Measurements from ENCODE around the gene DARS1. TPM values are rescaled to one million over a fixed set of nuclear protein-coding genes. Genes with fewer than 3 reads are reported as not detected.

Gene DARS1
- total RNA-seq, 2 experiments from 2014 or later = 139 to 148 TPM

DNA sequence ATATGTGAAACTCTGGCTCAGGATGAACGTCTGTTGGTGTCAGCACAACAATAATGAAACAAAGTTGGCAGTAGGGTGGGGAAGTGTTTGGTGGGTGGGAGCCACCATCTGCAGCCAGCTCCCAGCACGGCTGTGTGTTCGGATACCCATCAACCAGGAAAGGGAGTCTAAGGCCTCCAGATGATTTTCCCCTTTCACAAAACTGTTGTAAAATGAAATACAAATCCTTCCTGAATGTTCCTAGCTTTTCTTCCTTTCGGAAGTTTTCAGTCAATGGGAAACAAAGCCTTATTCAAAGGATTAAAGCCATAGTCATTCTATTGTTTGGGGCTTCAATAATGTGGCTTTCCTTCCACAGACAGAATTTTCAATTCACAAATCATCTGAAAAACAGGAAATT is 14.5 kb upstream of the DARS1 start:
- DNase-seq (no peak), ATAC-seq (no peak)
- H3K36me3 Mint-ChIP-seq (ENCODE audit: low read depth) = peaks cover 29% of the 10 kb centered on the region
- ChIA-PET POLR2A (no interaction called here), CTCF (interaction anchor here (1.0 kb wide), 1 partner anchor 12 kb away, joined by 3 read pairs; no protein-coding TSS in a partner anchor)
- no peaks in the 10 kb centered on the region for H3K27me3 Mint-ChIP-seq (ENCODE audit: low read depth)
- H3K9me3 Mint-ChIP-seq (ENCODE audit: insufficient read depth) = peaks cover 4% of the 10 kb centered on the region
- H3K4me1 Mint-ChIP-seq (ENCODE audit: low read depth) = peaks cover 44% of the 10 kb centered on the region
- H3K27ac Mint-ChIP-seq = no peak overlapping the region
- H3K4me3 Mint-ChIP-seq = no peak overlapping the region

DNA sequence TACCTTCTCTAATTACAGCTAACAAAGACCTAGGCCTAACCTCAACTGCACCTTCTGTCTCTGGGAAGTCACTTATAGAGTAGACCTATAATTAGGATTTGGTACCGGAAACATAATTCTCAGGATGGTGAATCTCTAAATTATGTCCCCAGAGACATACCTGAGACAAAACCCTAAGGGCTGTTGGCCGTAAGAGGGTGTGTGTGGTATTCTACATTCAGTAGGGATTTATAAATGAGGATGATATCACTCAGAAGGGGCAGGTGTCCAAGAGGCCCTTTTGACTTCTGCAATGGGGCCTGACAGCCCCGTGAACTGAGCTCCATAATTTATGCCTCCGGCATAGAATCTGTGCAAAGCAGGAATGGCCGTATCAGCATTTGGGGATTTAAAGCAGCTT is 13.5 kb upstream of the DARS1 start:
- no peaks in the 10 kb centered on the region for H3K27me3 Mint-ChIP-seq (ENCODE audit: low read depth)
- peaks cover 24% of the 10 kb centered on the region for H3K36me3 Mint-ChIP-seq (ENCODE audit: low read depth)
- ChIA-PET CTCF (interaction anchor here (1.0 kb wide), 2 partner anchors 11 to 383 kb away, joined by 3 read pairs; no protein-coding TSS in a partner anchor), POLR2A (interaction anchor here (0.6 to 0.7 kb wide), 3 partner anchors 50 to 129 kb away, joined by 3 to 5 read pairs (median 3); no protein-coding TSS in a partner anchor)
- no peak for DNase-seq
- H3K4me1 Mint-ChIP-seq (ENCODE audit: low read depth) = peaks cover 37% of the 10 kb centered on the region
- no peak overlapping the region for H3K27ac Mint-ChIP-seq
- H3K4me3 Mint-ChIP-seq = no peak overlapping the region
- ATAC-seq = no peak
- H3K9me3 Mint-ChIP-seq (ENCODE audit: insufficient read depth) = peaks cover 4% of the 10 kb centered on the region

DNA sequence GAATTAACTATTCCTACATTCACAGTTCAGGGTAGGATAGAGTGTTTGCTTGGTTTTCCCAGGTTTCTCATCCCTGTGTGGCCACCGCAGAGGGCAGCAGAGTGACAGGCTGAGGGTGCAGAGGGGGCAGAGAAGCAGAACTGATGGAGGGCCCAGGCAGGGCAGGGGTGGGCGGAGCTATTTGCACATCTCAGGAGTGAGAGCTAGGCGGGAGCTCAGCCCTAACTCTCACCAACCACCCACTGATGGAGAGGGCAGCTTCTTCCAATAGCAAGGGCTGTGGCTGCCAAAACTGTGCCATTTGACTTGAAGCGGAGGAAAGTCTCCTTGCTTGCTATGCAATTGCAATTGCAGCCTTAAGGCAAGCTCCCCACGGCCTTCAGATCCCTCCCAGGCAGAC is 12.0 kb upstream of the DARS1 start:
- ATAC-seq (peak; percentile 75), DNase-seq (no peak)
- POLR2A ChIA-PET = interaction anchor here (0.7 to 1.8 kb wide), 6 partner anchors 8 to 284 kb away, joined by 3 to 7 read pairs (median 3); partner anchors contain the start of gene DARS1

DNA sequence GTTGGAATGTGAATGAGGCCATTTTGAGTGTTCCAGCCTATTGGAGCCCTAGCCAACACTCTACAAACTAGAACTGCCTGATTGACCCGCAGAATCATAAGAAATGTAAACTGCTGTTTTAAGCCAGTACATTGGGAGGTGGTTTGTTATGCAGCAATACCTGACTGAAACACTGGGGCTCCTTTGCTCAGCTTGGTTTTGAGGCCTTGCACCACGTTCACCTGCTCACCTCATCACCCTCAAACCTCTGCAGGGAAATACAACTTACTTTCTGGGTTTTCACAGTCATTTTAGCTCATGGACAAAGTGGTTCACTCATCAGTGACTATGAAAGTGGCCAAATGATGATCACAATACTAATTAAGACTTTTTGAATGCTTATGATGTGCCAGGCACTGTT is 10.9 kb upstream of the DARS1 start:
- no peak overlapping the region for H3K4me3 Mint-ChIP-seq
- no peak for DNase-seq
- no peaks in the 10 kb centered on the region for H3K9me3 Mint-ChIP-seq (ENCODE audit: insufficient read depth)
- peaks cover 18% of the 10 kb centered on the region for H3K36me3 Mint-ChIP-seq (ENCODE audit: low read depth)
- no peak overlapping the region for H3K27ac Mint-ChIP-seq
- H3K27me3 Mint-ChIP-seq (ENCODE audit: low read depth) = no peaks in the 10 kb centered on the region
- ChIA-PET POLR2A (interaction anchor here (1.8 kb wide), 1 partner anchor 60 kb away, joined by 6 read pairs; no protein-coding TSS in a partner anchor), CTCF (interaction anchor here (0.7 to 1.9 kb wide), 7 partner anchors 8 to 381 kb away, joined by 3 to 11 read pairs (median 4); partner anchors contain the start of gene DARS1)
- peaks cover 31% of the 10 kb centered on the region for H3K4me1 Mint-ChIP-seq (ENCODE audit: low read depth)
- no peak for ATAC-seq

More for the DNA sequence above, 12.0 kb upstream of the DARS1 start:
- H3K27me3 Mint-ChIP-seq (ENCODE audit: low read depth) = no peaks in the 10 kb centered on the region
- peaks cover 22% of the 10 kb centered on the region for H3K36me3 Mint-ChIP-seq (ENCODE audit: low read depth)
- CTCF ChIA-PET = interaction anchor here (1.0 to 1.9 kb wide), 8 partner anchors 9 to 388 kb away, joined by 3 to 11 read pairs (median 4); partner anchors contain the start of gene DARS1
- H3K9me3 Mint-ChIP-seq (ENCODE audit: insufficient read depth) = no peaks in the 10 kb centered on the region
- H3K27ac Mint-ChIP-seq = no peak overlapping the region
- peaks cover 34% of the 10 kb centered on the region for H3K4me1 Mint-ChIP-seq (ENCODE audit: low read depth)
- H3K4me3 Mint-ChIP-seq = no peak overlapping the region

DNA sequence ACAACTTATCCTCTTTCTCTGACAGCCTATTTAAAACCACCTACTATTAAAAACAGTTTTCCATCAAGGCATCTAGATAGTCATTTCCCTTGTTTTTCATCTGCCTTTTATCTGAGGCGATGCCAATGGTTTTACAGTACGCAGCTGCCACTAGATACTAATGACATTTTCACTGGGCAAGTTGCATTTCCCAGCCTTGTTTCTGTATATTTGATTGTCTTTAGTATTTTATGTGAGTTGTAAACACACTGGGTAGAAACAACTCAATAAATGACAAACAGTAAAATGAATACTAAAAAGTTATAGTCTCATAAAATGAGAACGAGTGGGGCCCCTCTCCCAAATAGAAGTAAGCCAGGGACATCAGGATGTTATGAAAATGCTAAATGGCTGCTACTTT is 8.9 kb upstream of the DARS1 start:
- Mint-ChIP-seq H3K9me3 (ENCODE audit: insufficient read depth) (no peaks in the 10 kb centered on the region), H3K4me1 (ENCODE audit: low read depth) (peaks cover 15% of the 10 kb centered on the region), H3K27me3 (ENCODE audit: low read depth) (no peaks in the 10 kb centered on the region), H3K27ac (no peak overlapping the region), H3K36me3 (ENCODE audit: low read depth) (peaks cover 14% of the 10 kb centered on the region), H3K4me3 (no peak overlapping the region)
- ATAC-seq (no peak), DNase-seq (no peak)
- ChIA-PET CTCF (interaction anchor here (1.2 kb wide), 1 partner anchor 58 kb away, joined by 3 read pairs; no protein-coding TSS in a partner anchor), POLR2A (interaction anchor here (0.9 kb wide), 1 partner anchor 58 kb away, joined by 3 read pairs; no protein-coding TSS in a partner anchor)

DNA sequence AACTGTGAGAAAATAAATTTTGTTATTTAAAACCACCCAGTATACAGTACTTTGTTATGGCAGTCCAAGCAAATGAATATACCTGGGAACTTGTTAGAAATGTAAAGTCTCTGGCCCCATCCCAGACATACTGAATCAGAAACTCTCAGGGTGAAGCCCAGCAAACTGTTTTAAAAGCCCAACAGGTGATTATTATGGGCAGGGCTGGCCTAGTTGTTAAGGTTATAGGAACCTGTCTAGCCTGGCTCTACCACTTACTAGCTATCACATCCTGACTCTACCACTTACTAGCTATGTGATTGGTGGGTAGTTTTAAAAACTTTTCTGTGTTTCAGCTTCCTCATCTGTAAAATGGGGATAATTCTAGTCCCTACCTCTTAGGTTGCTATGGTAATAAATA is 8.0 kb upstream of the DARS1 start:
- no peak overlapping the region for H3K4me3 Mint-ChIP-seq
- peaks cover 14% of the 10 kb centered on the region for H3K4me1 Mint-ChIP-seq (ENCODE audit: low read depth)
- ATAC-seq (no peak), DNase-seq (peak; percentile 12)
- ChIA-PET CTCF (interaction anchor here (1.2 kb wide), 1 partner anchor 57 kb away, joined by 3 read pairs; no protein-coding TSS in a partner anchor), POLR2A (no interaction called here)
- H3K27me3 Mint-ChIP-seq (ENCODE audit: low read depth) = no peaks in the 10 kb centered on the region
- no peak overlapping the region for H3K27ac Mint-ChIP-seq
- H3K9me3 Mint-ChIP-seq (ENCODE audit: insufficient read depth) = no peaks in the 10 kb centered on the region
- H3K36me3 Mint-ChIP-seq (ENCODE audit: low read depth) = peaks cover 17% of the 10 kb centered on the region

DNA sequence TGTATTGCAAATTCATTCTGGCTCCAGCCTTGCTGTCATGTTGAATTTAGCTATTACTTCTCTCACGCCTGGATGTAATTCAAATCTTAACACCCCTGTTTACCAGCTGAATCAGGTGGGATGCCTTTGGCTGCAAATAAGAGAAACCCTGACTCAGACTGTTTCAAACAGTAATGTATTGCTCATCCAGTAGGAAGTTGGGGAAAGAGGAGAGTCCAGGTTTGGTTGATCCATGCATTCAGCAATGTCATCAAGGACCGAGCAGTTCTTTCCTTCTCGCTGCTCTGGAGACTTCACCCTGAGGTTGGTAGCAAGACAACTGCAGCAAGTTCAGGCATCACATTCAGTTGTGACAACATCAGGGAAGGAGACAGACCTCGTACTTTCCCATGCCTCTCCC is 6.4 kb upstream of the DARS1 start:
- no peak for DNase-seq
- no peaks in the 10 kb centered on the region for H3K27me3 Mint-ChIP-seq (ENCODE audit: low read depth)
- H3K4me1 Mint-ChIP-seq (ENCODE audit: low read depth) = peaks cover 7% of the 10 kb centered on the region
- ATAC-seq = no peak
- H3K4me3 Mint-ChIP-seq = no peak overlapping the region
- peaks cover 17% of the 10 kb centered on the region for H3K36me3 Mint-ChIP-seq (ENCODE audit: low read depth)
- ChIA-PET CTCF (interaction anchor here (0.8 kb wide), 1 partner anchor 116 kb away, joined by 3 read pairs; no protein-coding TSS in a partner anchor), POLR2A (no interaction called here)
- no peaks in the 10 kb centered on the region for H3K9me3 Mint-ChIP-seq (ENCODE audit: insufficient read depth)
- H3K27ac Mint-ChIP-seq = no peak overlapping the region

DNA sequence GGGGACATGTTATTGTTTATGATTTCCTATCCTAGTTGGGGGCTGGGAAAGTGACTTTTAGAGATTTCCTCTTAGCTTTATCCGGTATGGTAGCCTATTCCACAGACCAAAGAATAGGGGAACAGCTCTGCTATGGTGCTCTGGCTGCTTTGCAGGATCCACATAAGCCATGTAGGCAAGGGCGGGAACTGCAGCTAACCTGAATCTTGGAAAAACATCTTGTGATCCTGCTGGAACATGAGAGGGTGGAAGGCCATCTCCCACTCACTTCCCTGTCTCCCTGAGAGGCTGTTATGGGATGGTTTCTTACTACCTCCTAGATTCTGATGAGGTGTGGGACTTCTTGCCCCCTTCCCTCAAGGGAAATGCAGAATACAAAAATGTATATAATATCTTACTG is 2.0 kb upstream of the DARS1 start:
- ChIA-PET POLR2A (interaction anchor here (2.3 to 2.7 kb wide), 2 partner anchors 10 to 17 kb away, joined by 7 read pairs; no protein-coding TSS in a partner anchor), CTCF (no interaction called here)
- no peaks in the 10 kb centered on the region for H3K27me3 Mint-ChIP-seq (ENCODE audit: low read depth)
- no peak overlapping the region for H3K4me3 Mint-ChIP-seq
- DNase-seq (no peak), ATAC-seq (no peak)
- H3K9me3 Mint-ChIP-seq (ENCODE audit: insufficient read depth) = no peaks in the 10 kb centered on the region
- H3K27ac Mint-ChIP-seq = no peak overlapping the region
- peaks cover 35% of the 10 kb centered on the region for H3K4me1 Mint-ChIP-seq (ENCODE audit: low read depth)
- peaks cover 34% of the 10 kb centered on the region for H3K36me3 Mint-ChIP-seq (ENCODE audit: low read depth)

DNA sequence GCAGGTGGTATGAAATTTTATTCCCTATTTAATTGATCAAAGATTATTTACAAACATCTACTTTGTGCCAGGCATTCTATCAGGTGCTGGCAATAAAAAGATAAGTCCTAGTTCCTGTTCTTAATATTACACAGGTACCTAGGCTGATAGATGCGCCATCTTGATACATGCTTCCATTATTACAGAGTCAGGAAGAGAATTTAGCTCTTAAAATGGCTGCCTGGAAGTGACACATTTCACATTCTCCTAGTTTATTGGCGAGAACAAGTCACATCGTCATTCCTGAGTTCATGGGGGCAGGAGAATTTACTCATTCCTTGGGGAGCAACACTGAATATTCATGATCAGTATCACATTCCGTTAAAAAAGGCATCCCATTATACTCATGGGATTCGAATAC is 1.1 kb upstream of the DARS1 start:
- ChIA-PET CTCF (interaction anchor here (1.2 to 1.6 kb wide), 7 partner anchors 10 to 73 kb away, joined by 3 to 8 read pairs (median 4); no protein-coding TSS in a partner anchor), POLR2A (interaction anchor here (0.8 to 2.7 kb wide), 12 partner anchors 11 to 150 kb away, joined by 3 to 18 read pairs (median 6); no protein-coding TSS in a partner anchor)
- Mint-ChIP-seq H3K4me1 (ENCODE audit: low read depth) (peaks cover 44% of the 10 kb centered on the region), H3K36me3 (ENCODE audit: low read depth) (peaks cover 39% of the 10 kb centered on the region), H3K9me3 (ENCODE audit: insufficient read depth) (no peaks in the 10 kb centered on the region), H3K27me3 (ENCODE audit: low read depth) (no peaks in the 10 kb centered on the region), H3K27ac (peak overlapping the region; percentile 98), H3K4me3 (peak overlapping the region; percentile 89)
- DNase-seq (no peak), ATAC-seq (no peak)

DNA sequence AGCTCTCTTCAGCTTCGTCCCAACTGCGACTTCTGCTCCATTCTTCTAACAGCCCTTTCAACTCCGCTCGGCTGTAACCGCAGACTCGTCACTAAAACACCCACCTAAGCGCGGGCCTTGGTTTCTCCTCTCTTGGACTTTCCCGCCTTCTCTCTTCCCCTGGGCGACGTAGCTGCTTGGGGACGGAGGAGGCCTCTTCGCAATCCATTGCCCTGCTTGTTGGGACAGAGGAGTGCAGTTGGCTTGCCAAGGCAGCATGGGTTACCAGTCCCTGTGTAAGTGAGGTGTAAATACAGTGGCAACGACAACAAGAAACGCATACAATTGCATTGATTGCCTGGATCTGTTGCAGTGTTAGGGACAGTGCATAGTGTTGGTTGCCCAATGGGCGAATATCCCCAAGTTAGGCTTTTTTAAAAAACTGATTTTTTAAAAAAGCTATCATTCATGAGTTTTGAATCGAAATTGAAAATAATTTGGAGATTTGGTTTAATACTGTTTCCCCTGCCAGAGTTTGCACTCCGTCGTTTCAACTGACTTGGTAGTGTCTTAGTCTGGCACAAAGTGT is 484 bp upstream of the DARS1 start:
- peak overlapping the region; percentile 89 for H3K4me3 Mint-ChIP-seq
- peaks cover 48% of the 10 kb centered on the region for H3K4me1 Mint-ChIP-seq (ENCODE audit: low read depth)
- DNase-seq = peak; percentile 77
- CTCF ChIA-PET = interaction anchor here (0.7 to 1.7 kb wide), 11 partner anchors 10 to 399 kb away, joined by 3 to 8 read pairs (median 3); no protein-coding TSS in a partner anchor
- peak overlapping the region; percentile 98 for H3K27ac Mint-ChIP-seq
- no peaks in the 10 kb centered on the region for H3K27me3 Mint-ChIP-seq (ENCODE audit: low read depth)
- peak; percentile 69 for ATAC-seq
- H3K9me3 Mint-ChIP-seq (ENCODE audit: insufficient read depth) = no peaks in the 10 kb centered on the region
- POLR2A ChIA-PET = interaction anchor here (0.5 to 2.7 kb wide), 19 partner anchors 11 to 323 kb away, joined by 3 to 18 read pairs (median 4); no protein-coding TSS in a partner anchor
- peaks cover 44% of the 10 kb centered on the region for H3K36me3 Mint-ChIP-seq (ENCODE audit: low read depth)

DNA sequence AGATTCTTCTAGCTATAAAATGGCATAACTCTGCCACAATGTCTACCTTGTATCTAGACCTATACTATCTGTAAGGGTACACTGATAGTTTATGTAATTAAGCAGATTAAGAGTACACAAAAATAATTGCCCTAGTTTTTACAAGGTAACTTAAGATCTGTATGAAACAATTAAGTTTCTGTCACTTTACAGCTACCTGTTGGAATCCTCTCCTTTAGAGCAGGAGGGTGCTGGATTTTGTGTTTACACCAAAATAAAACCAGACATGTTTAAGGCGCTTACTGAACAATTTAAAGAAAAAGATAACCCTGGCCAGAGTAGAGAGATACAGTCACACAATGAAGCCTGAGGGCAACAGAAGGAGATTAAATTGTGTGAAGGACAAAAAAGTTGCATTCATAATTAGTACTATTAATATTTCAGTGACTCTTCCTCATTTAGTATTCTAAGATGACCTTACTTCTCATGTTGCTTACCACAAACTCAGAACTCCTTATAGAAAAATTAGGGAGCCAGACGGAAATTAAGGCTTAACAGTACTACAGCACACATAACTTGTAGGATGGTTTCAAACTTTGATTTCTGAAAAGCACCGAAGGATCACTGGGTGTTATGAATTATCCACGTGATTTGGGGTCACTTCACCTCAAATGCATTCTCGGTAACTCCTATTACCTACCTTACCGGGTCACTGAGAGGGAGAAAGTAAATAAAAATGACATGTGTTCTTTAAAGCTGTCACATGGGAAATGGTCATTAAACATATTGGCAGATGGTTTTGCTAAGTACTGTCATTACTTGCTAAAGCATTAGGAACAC is 1.0 kb downstream of the DARS1 start:
- no peak for DNase-seq
- Mint-ChIP-seq H3K9me3 (ENCODE audit: insufficient read depth) (no peaks in the 10 kb centered on the region), H3K4me1 (ENCODE audit: low read depth) (peaks cover 62% of the 10 kb centered on the region), H3K27ac (peak overlapping the region; percentile 98), H3K27me3 (ENCODE audit: low read depth) (no peaks in the 10 kb centered on the region), H3K36me3 (ENCODE audit: low read depth) (peaks cover 54% of the 10 kb centered on the region), H3K4me3 (peak overlapping the region; percentile 89)
- CTCF ChIA-PET = interaction anchor here (0.9 to 2.1 kb wide), 8 partner anchors 9 to 400 kb away, joined by 3 to 10 read pairs (median 4); no protein-coding TSS in a partner anchor
- ATAC-seq = no peak
- POLR2A ChIA-PET = interaction anchor here (0.6 to 2.7 kb wide), 12 partner anchors 9 to 343 kb away, joined by 3 to 18 read pairs (median 4); no protein-coding TSS in a partner anchor
